Bronchial epithelial cell (primary cell): ENCODE measurements around the gene CEP85L. TPM values are rescaled to one million over a fixed set of nuclear protein-coding genes. Genes with fewer than 3 reads are reported as not detected.

Experiments used
- DNase-seq: peaks from one replicate; pipeline ENCODE4 v3.0.0-alpha.2; 2010; ENCODE audit warnings: low read depth
- FAIRE-seq: peaks from 2 replicates; lab custom pipeline; 2011; peaks lifted over from hg19 to GRCh38; lab: Jason Lieb, UNC
- H3K27me3 ChIP-seq: 2 replicates; pipeline ENCODE4 v1.5.1; 2011; ENCODE audit warnings: low read length; ENCODE audit not compliant: control insufficient read depth, insufficient read depth
- H3K36me3 ChIP-seq: 2 replicates; pipeline ENCODE4 v1.5.1; 2011; ENCODE audit warnings: low read length; ENCODE audit not compliant: control insufficient read depth, insufficient read depth
- H3K4me3 ChIP-seq: 2 replicates; pipeline ENCODE4 v1.5.1; 2011; ENCODE audit warnings: mild to moderate bottlenecking, low read depth, low read length, control low read depth
- total RNA-seq: library from RNA; depleted of rRNA; stranded (reverse); fragments of >200 nt; gene quantifications from 2 replicates; pipeline ENCODE4 v1.2.1, GENCODE V29; 2014
- TF ChIP-seq, protein P1 (sequence below): IDR thresholded peaks from 2 replicates; pipeline ENCODE4 v1.5.1; 2011; ENCODE audit warnings: mild to moderate bottlenecking, moderate library complexity, low read length, control low read depth, inconsistent platforms; ENCODE audit not compliant: insufficient read depth, severe bottlenecking

Gene CEP85L
- total RNA-seq, 1 donor from 2014 or later = 7.1 TPM

GRCh38 chr6:118542184-118542952 is 109.0 kb downstream of the CEP85L start:
- TF ChIP-seq, protein P1, sequence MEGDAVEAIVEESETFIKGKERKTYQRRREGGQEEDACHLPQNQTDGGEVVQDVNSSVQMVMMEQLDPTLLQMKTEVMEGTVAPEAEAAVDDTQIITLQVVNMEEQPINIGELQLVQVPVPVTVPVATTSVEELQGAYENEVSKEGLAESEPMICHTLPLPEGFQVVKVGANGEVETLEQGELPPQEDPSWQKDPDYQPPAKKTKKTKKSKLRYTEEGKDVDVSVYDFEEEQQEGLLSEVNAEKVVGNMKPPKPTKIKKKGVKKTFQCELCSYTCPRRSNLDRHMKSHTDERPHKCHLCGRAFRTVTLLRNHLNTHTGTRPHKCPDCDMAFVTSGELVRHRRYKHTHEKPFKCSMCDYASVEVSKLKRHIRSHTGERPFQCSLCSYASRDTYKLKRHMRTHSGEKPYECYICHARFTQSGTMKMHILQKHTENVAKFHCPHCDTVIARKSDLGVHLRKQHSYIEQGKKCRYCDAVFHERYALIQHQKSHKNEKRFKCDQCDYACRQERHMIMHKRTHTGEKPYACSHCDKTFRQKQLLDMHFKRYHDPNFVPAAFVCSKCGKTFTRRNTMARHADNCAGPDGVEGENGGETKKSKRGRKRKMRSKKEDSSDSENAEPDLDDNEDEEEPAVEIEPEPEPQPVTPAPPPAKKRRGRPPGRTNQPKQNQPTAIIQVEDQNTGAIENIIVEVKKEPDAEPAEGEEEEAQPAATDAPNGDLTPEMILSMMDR = no peak
- FAIRE-seq (no peak), DNase-seq (peak; percentile 37)
- H3K4me3 ChIP-seq = no peak overlapping the region
- H3K27me3 ChIP-seq = no peaks in the 10 kb centered on the region
- H3K36me3 ChIP-seq = no peaks in the 10 kb centered on the region

DNA sequence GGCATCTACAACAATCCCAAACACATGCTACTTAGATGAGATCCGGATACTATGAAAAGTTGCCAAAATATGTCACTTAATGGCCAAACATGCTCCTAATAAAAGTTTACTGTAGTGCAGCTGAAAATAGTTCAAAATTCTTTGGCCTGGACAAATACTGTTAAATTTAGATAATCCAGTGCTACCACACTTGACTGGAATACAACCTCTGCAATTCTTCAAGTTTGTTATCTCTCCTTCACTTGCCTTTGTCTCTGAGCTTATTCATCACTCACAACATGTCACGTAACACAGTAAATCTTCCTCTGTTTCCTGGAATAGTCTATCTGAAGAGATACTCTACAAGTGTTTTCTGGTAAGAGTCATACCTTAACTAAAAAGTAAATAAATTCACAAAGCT is 113.8 kb downstream of the CEP85L start:
- TF ChIP-seq, protein P1 = no peak
- Histone ChIP-seq H3K36me3 (no peaks in the 10 kb centered on the region), H3K27me3 (no peaks in the 10 kb centered on the region), H3K4me3 (no peak overlapping the region)
- FAIRE-seq (no peak), DNase-seq (no peak)

DNA sequence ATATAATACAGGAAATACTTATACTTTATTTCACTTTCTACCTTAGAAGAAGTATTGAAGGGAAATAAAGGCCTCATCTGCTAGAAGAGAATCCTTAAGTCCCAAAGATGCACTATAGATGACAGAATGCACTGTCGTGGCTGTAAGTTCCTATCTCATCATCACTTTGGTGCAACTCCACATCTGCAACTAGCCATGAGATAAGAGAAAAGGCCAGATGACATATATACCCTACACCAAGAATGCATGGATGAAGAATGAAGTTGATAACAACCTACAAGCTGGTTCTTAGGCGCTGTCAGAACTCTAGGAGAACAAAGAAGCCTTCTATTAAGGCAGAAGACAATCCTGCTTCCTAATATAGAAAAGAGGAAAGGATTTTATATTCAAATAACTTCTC is 114.9 kb downstream of the CEP85L start:
- FAIRE-seq (no peak), DNase-seq (no peak)
- Histone ChIP-seq H3K4me3 (no peak overlapping the region), H3K36me3 (no peaks in the 10 kb centered on the region), H3K27me3 (no peaks in the 10 kb centered on the region)
- TF ChIP-seq, protein P1 = no peak

DNA sequence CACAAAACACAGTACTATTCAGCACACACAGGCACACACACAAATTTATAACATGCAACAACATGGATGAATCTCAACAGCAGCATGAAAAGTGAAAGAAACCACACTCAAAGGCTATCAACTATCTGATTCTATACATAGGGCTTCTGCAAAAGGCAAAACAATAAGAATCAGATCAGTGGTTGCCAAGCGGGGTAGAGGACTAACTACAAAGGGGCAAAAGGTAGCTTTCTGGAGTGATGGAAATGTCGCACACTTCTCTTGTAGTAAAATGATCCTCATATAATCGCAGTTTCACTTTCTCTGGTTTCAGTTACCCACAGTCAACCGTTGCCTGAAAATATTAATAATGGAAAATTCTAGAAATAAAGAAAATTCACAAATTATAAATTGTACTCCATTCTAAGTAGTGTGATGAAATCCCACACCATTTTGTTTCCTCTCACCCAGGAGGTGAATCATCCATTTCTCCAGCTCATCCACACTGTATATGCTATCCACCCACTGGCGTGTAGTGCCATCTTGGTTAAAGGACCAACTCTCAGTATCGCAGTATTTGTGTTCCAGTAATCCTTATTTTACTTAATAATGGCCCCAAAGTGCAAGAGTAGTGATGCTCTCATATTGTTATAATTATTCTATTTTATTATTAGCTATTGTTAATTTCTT is 116.1 kb downstream of the CEP85L start:
- H3K4me3 ChIP-seq = no peak overlapping the region
- TF ChIP-seq, protein P1 = no peak
- H3K36me3 ChIP-seq = no peaks in the 10 kb centered on the region
- no peak for DNase-seq
- FAIRE-seq = no peak
- no peaks in the 10 kb centered on the region for H3K27me3 ChIP-seq

DNA sequence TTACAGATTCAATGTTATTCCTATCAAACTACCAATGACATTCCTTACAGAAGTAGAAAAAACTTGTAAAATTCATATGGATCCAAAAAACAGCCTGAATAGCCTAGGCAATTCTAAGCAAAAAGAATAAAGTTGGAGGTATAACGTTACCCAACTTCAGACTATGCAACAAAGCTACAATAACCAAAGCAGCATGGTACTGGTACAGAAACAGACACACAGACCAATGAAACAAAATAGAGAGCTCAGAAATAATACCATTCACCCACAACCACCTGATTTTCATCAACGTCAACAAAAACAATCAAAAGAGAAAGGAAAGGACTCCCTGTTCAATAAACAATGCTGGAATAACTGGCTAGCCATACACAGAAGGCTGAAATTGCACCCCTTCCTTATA is 120.4 kb downstream of the CEP85L start:
- no peak overlapping the region for H3K4me3 ChIP-seq
- H3K27me3 ChIP-seq = no peaks in the 10 kb centered on the region
- TF ChIP-seq, protein P1 = no peak
- H3K36me3 ChIP-seq = no peaks in the 10 kb centered on the region
- FAIRE-seq (no peak), DNase-seq (no peak)
